Measurements from ENCODE around the gene TREM1. TPM values are rescaled to one million over a fixed set of nuclear protein-coding genes. Genes with fewer than 3 reads are reported as not detected.

TREM1 gene
- total RNA-seq, 1 donor from 2014 or later = 0.52 TPM

- peaks cover 6% of the 10 kb centered on the region for H3K9me3 ChIP-seq (replicated peaks)
- no peak overlapping the region for H3K4me3 ChIP-seq
- no peak for DNase-seq
- intact Hi-C loops (cut with micrococcal nuclease) = no loop called here
- H3K36me3 ChIP-seq = no peaks in the 10 kb centered on the region
- no peak for TF ChIP-seq CTCF (IDR thresholded peaks at IDR 0.05; ENCODE audit: borderline replicate concordance)
- no peak overlapping the region for H3K27ac ChIP-seq (replicated peaks)
- H3K4me1 ChIP-seq = no peaks in the 10 kb centered on the region
- peaks cover 21% of the 10 kb centered on the region for H3K27me3 ChIP-seq (ENCODE audit: low read depth)
Measured at GRCh38 chr6:41269166-41269565, 17.3 kb downstream of the TREM1 start.

GRCh38 chr6:41268478-41268877, 18.0 kb downstream of the TREM1 start:
- H3K4me3 ChIP-seq = no peak overlapping the region
- no peak overlapping the region for H3K27ac ChIP-seq (replicated peaks)
- H3K9me3 ChIP-seq (replicated peaks) = peaks cover 13% of the 10 kb centered on the region
- no peak for DNase-seq
- no peaks in the 10 kb centered on the region for H3K4me1 ChIP-seq
- intact Hi-C loops (cut with micrococcal nuclease) = no loop called here
- H3K27me3 ChIP-seq (ENCODE audit: low read depth) = peaks cover 14% of the 10 kb centered on the region
- no peak for TF ChIP-seq CTCF (IDR thresholded peaks at IDR 0.05; ENCODE audit: borderline replicate concordance)
- no peaks in the 10 kb centered on the region for H3K36me3 ChIP-seq

GRCh38 chr6:41266541-41266940, 19.9 kb downstream of the TREM1 start:
- no peaks in the 10 kb centered on the region for H3K4me1 ChIP-seq
- H3K36me3 ChIP-seq = no peaks in the 10 kb centered on the region
- DNase-seq = no peak
- H3K27me3 ChIP-seq (ENCODE audit: low read depth) = no peaks in the 10 kb centered on the region
- intact Hi-C loops (cut with micrococcal nuclease) = no loop called here
- no peak overlapping the region for H3K4me3 ChIP-seq
- H3K9me3 ChIP-seq (replicated peaks) = peaks cover 32% of the 10 kb centered on the region
- no peak for TF ChIP-seq CTCF (IDR thresholded peaks at IDR 0.05; ENCODE audit: borderline replicate concordance)
- no peak overlapping the region for H3K27ac ChIP-seq (replicated peaks)

- DNase-seq = no peak
Measured at GRCh38 chr6:41263267-41263666, 23.2 kb downstream of the TREM1 start.

GRCh38 chr6:41262401-41262800, 24.1 kb downstream of the TREM1 start:
- intact Hi-C loops (cut with micrococcal nuclease) = no loop called here
- DNase-seq = no peak
- peaks cover 59% of the 10 kb centered on the region for H3K9me3 ChIP-seq (replicated peaks)

More at GRCh38 chr6:41263267-41263666, 23.2 kb downstream of the TREM1 start:
- no peaks in the 10 kb centered on the region for H3K36me3 ChIP-seq
- H3K4me3 ChIP-seq = no peak overlapping the region
- no peaks in the 10 kb centered on the region for H3K27me3 ChIP-seq (ENCODE audit: low read depth)
- H3K4me1 ChIP-seq = no peaks in the 10 kb centered on the region
- TF ChIP-seq CTCF (IDR thresholded peaks at IDR 0.05; ENCODE audit: borderline replicate concordance) = no peak
- no peak overlapping the region for H3K27ac ChIP-seq (replicated peaks)
- intact Hi-C loops (cut with micrococcal nuclease) = no loop called here
- peaks cover 51% of the 10 kb centered on the region for H3K9me3 ChIP-seq (replicated peaks)

More at GRCh38 chr6:41262401-41262800, 24.1 kb downstream of the TREM1 start:
- Histone ChIP-seq H3K4me3 (no peak overlapping the region), H3K36me3 (no peaks in the 10 kb centered on the region), H3K27ac (replicated peaks) (no peak overlapping the region), H3K4me1 (no peaks in the 10 kb centered on the region), H3K27me3 (ENCODE audit: low read depth) (no peaks in the 10 kb centered on the region)
- TF ChIP-seq CTCF (IDR thresholded peaks at IDR 0.05; ENCODE audit: borderline replicate concordance) = no peak
